ENCODE results near the gene KDM8. TPM values are rescaled to one million over a fixed set of nuclear protein-coding genes. Genes with fewer than 3 reads are reported as not detected.

KDM8 gene
- total RNA-seq, 1 donor from 2014 or later = 4.3 TPM

DNA sequence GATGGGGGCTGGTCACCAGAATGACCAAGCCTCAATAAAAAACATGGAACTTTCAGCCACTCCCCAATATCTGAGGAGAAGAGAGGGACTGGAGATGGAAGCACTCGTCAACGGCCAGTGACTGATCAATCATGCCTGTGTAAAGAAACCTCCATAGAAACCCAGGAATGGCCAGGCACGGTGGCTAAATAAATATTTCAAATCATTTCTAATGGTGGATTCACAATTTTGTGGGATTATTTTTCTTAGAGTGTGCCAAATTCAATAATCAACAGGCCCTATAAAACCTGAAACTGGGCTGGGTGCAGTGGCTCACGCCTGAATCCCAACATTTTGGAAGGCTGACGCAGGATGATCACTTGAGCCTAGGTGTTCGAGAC, 48.9 kb downstream of the KDM8 start:
- Histone ChIP-seq H3K9me3 (ENCODE audit: insufficient read depth, low read depth, low read length) (no peaks in the 10 kb centered on the region), H3K4me1 (ENCODE audit: insufficient read depth, low read length) (peaks cover 17% of the 10 kb centered on the region), H3K4me2 (ENCODE audit: low read length) (no peak overlapping the region), H3K4me3 (ENCODE audit: insufficient read depth, low read depth, low read length) (no peak overlapping the region), H3K36me3 (ENCODE audit: insufficient read depth, low read length) (no peaks in the 10 kb centered on the region), H3K79me2 (ENCODE audit: insufficient read depth, low read length) (no peaks in the 10 kb centered on the region), H4K20me1 (ENCODE audit: insufficient read depth, low read length) (no peaks in the 10 kb centered on the region), H3K9ac (ENCODE audit: low read length) (no peak overlapping the region), H3K27me3 (ENCODE audit: insufficient read depth, low read length) (no peaks in the 10 kb centered on the region), H3K27ac (ENCODE audit: low read depth, low read length) (no peak overlapping the region), H2AFZ (ENCODE audit: low read depth, low read length) (no peak overlapping the region)
- H3K36me3 Mint-ChIP-seq (ENCODE audit: low read depth, unreplicated experiment) = no peaks in the 10 kb centered on the region
- no peak overlapping the region for H3K27ac Mint-ChIP-seq (ENCODE audit: unreplicated experiment)
- no peaks in the 10 kb centered on the region for H3K27me3 Mint-ChIP-seq (ENCODE audit: low read depth, unreplicated experiment)
- peaks cover 25% of the 10 kb centered on the region for H3K4me1 Mint-ChIP-seq (ENCODE audit: low read depth, unreplicated experiment)
- H3K9me3 Mint-ChIP-seq (ENCODE audit: unreplicated experiment) = no peaks in the 10 kb centered on the region
- no peak for TF ChIP-seq CTCF (IDR thresholded peaks at IDR 0.05; ENCODE audit: insufficient read depth, low read depth, low read length)
- no peak for TF ChIP-seq EZH2 (IDR thresholded peaks at IDR 0.05; ENCODE audit: insufficient read depth, low read length)
- FAIRE-seq (no peak), DNase-seq (ENCODE audit: low read depth) (no peak)
- no peak overlapping the region for H3K4me3 Mint-ChIP-seq (ENCODE audit: unreplicated experiment)

DNA sequence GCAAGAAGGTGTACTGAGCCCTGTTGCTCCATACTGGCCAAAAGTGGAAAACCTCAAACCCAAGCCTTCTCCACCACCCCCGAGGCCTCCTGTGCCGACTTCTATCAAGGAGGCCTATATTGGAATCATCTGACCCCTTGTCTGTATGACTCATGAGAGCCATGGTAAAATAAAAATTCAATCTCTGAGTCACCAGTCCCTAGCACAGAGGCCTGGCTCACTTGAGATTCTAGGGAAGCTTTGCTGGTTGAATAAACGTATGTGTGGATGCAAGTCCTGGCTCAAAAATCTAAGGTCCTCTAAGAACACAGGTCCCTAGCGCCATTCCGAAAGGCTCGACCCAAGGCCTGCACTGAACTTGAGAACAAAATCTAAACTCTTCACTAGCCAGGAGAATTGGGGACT, 50.2 kb downstream of the KDM8 start:
- Mint-ChIP-seq H3K9me3 (ENCODE audit: unreplicated experiment) (no peaks in the 10 kb centered on the region), H3K36me3 (ENCODE audit: low read depth, unreplicated experiment) (no peaks in the 10 kb centered on the region), H3K4me1 (ENCODE audit: low read depth, unreplicated experiment) (peaks cover 30% of the 10 kb centered on the region), H3K4me3 (ENCODE audit: unreplicated experiment) (no peak overlapping the region), H3K27ac (ENCODE audit: unreplicated experiment) (peak overlapping the region; percentile 89), H3K27me3 (ENCODE audit: low read depth, unreplicated experiment) (no peaks in the 10 kb centered on the region)
- FAIRE-seq = peak; percentile 52
- peak overlapping the region; percentile 25 for H3K9ac ChIP-seq (ENCODE audit: low read length)
- H3K36me3 ChIP-seq (ENCODE audit: insufficient read depth, low read length) = no peaks in the 10 kb centered on the region
- TF ChIP-seq EZH2 (IDR thresholded peaks at IDR 0.05; ENCODE audit: insufficient read depth, low read length) = no peak
- no peak for TF ChIP-seq CTCF (IDR thresholded peaks at IDR 0.05; ENCODE audit: insufficient read depth, low read depth, low read length)
- H3K9me3 ChIP-seq (ENCODE audit: insufficient read depth, low read depth, low read length) = no peaks in the 10 kb centered on the region
- peak overlapping the region; percentile 60 for H3K4me2 ChIP-seq (ENCODE audit: low read length)
- H4K20me1 ChIP-seq (ENCODE audit: insufficient read depth, low read length) = no peaks in the 10 kb centered on the region
- no peak overlapping the region for H2AFZ ChIP-seq (ENCODE audit: low read depth, low read length)
- H3K27ac ChIP-seq (ENCODE audit: low read depth, low read length) = peak overlapping the region; percentile 70
- H3K4me3 ChIP-seq (ENCODE audit: insufficient read depth, low read depth, low read length) = no peak overlapping the region
- no peaks in the 10 kb centered on the region for H3K79me2 ChIP-seq (ENCODE audit: insufficient read depth, low read length)
- no peaks in the 10 kb centered on the region for H3K27me3 ChIP-seq (ENCODE audit: insufficient read depth, low read length)
- peak; percentile 87 for DNase-seq (ENCODE audit: low read depth)
- H3K4me1 ChIP-seq (ENCODE audit: insufficient read depth, low read length) = peaks cover 21% of the 10 kb centered on the region

- no peak overlapping the region for H3K27ac Mint-ChIP-seq (ENCODE audit: unreplicated experiment)
- DNase-seq (ENCODE audit: low read depth) = no peak
These were observed 51.0 kb downstream of the KDM8 start for GRCh38 chr16:27254262-27254811.

More at GRCh38 chr16:27254262-27254811, 51.0 kb downstream of the KDM8 start:
- H3K36me3 Mint-ChIP-seq (ENCODE audit: low read depth, unreplicated experiment) = no peaks in the 10 kb centered on the region
- Histone ChIP-seq H3K79me2 (ENCODE audit: insufficient read depth, low read length) (peaks cover 5% of the 10 kb centered on the region), H4K20me1 (ENCODE audit: insufficient read depth, low read length) (no peaks in the 10 kb centered on the region), H3K36me3 (ENCODE audit: insufficient read depth, low read length) (no peaks in the 10 kb centered on the region), H3K27me3 (ENCODE audit: insufficient read depth, low read length) (no peaks in the 10 kb centered on the region), H3K27ac (ENCODE audit: low read depth, low read length) (peak overlapping the region; percentile 70), H2AFZ (ENCODE audit: low read depth, low read length) (no peak overlapping the region), H3K9me3 (ENCODE audit: insufficient read depth, low read depth, low read length) (no peaks in the 10 kb centered on the region), H3K4me3 (ENCODE audit: insufficient read depth, low read depth, low read length) (no peak overlapping the region), H3K4me2 (ENCODE audit: low read length) (no peak overlapping the region), H3K4me1 (ENCODE audit: insufficient read depth, low read length) (peaks cover 22% of the 10 kb centered on the region), H3K9ac (ENCODE audit: low read length) (no peak overlapping the region)
- H3K4me3 Mint-ChIP-seq (ENCODE audit: unreplicated experiment) = no peak overlapping the region
- H3K9me3 Mint-ChIP-seq (ENCODE audit: unreplicated experiment) = no peaks in the 10 kb centered on the region
- FAIRE-seq = no peak
- TF ChIP-seq CTCF (IDR thresholded peaks at IDR 0.05; ENCODE audit: insufficient read depth, low read depth, low read length) (no peak), EZH2 (IDR thresholded peaks at IDR 0.05; ENCODE audit: insufficient read depth, low read length) (no peak)
- peaks cover 32% of the 10 kb centered on the region for H3K4me1 Mint-ChIP-seq (ENCODE audit: low read depth, unreplicated experiment)
- no peaks in the 10 kb centered on the region for H3K27me3 Mint-ChIP-seq (ENCODE audit: low read depth, unreplicated experiment)
